PC-3 (cell line): Measurements from ENCODE around the gene PLEKHH3.

Experiments
- CTCF ChIP-seq: fragments of 300-600 bp; sonication (generic); conservative IDR thresholded peaks from 2 replicates; pipeline ENCODE4 v1.5.1; 2017; ENCODE audit warnings: antibody characterized with exemption, low read depth, mild to moderate bottlenecking, low read length
- EZH2 ChIP-seq: fragments of 300-600 bp; sonication (generic); IDR thresholded peaks from one replicate; pipeline ENCODE4 v1.6.1; 2017; ENCODE audit warnings: antibody characterized with exemption, mild to moderate bottlenecking, low read length; ENCODE audit not compliant: unreplicated experiment
- EZH2phosphoT487 ChIP-seq: fragments of 300-600 bp; sonication (generic); IDR thresholded peaks from 2 replicates; pipeline ENCODE4 v1.6.1; 2018; ENCODE audit warnings: mild to moderate bottlenecking, antibody characterized with exemption, low read length, borderline replicate concordance

GRCh38 chr17:42651392-42651791, 25.4 kb downstream of the PLEKHH3 start:
- TF ChIP-seq CTCF (no peak), EZH2 (no peak), EZH2phosphoT487 (no peak)
